Lower leg skin (tissue), 4 donors: ENCODE data around the gene EML5. TPM values are rescaled to one million over a fixed set of nuclear protein-coding genes. Genes with fewer than 3 reads are reported as not detected.

Experiments
- DNase-seq, 2 donors: peaks; one replicate each; pipeline ENCODE4 v3.0.0-alpha.2; 2019; ENCODE audit warnings: low spot score in 2 of 2
- H3K4me3 ChIP-seq: fragments of 200-600 bp; sonication (generic); 2 replicates; pipeline ENCODE4 v1.5.1; 2017; ENCODE audit warnings: mild to moderate bottlenecking, low read depth; ENCODE audit not compliant: poor library complexity, severe bottlenecking
- POLR2A ChIP-seq, 2 donors: fragments of 450-650 bp; IDR thresholded peaks; one replicate each; pipeline ENCODE4 v1.6.1; 2016 to 2017; ENCODE audit warnings: antibody characterized with exemption in 2 of 2, mild to moderate bottlenecking in 1 of 2, moderate library complexity in 1 of 2
- WGBS, 2 donors: methylation state at CpG; one replicate each; pipeline ENCODE4 v1.1.5; 2018; 5-methylcytosine and 5-hydroxymethylcytosine counted together
- intact Hi-C: fragments of 100-400 bp; cut with DNase I; formaldehyde crosslinking; loops from one replicate; pipeline ENCODE4 v1.15.0; 2023; ENCODE audit warnings: low total_unique reads
- total RNA-seq, 4 donors: library from RNA; depleted of rRNA; stranded (reverse); fragments of >200 nt; gene quantifications; one replicate each; pipeline ENCODE4 v1.1.0, GENCODE V29; 2016
- TF ChIP-seq, protein P1 (sequence below), 3 donors: fragments of 450-650 bp; IDR thresholded peaks; one replicate each; pipeline ENCODE4 v1.5.1; 2016; ENCODE audit warnings: antibody characterized with exemption in 3 of 3, mild to moderate bottlenecking in 3 of 3, moderate library complexity in 2 of 3

Gene EML5
- total RNA-seq, 4 donors from 2014 or later = 0.17 to 0.62 (median 0.56) TPM

- TF ChIP-seq, protein P1, sequence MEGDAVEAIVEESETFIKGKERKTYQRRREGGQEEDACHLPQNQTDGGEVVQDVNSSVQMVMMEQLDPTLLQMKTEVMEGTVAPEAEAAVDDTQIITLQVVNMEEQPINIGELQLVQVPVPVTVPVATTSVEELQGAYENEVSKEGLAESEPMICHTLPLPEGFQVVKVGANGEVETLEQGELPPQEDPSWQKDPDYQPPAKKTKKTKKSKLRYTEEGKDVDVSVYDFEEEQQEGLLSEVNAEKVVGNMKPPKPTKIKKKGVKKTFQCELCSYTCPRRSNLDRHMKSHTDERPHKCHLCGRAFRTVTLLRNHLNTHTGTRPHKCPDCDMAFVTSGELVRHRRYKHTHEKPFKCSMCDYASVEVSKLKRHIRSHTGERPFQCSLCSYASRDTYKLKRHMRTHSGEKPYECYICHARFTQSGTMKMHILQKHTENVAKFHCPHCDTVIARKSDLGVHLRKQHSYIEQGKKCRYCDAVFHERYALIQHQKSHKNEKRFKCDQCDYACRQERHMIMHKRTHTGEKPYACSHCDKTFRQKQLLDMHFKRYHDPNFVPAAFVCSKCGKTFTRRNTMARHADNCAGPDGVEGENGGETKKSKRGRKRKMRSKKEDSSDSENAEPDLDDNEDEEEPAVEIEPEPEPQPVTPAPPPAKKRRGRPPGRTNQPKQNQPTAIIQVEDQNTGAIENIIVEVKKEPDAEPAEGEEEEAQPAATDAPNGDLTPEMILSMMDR (IDR thresholded peaks at IDR 0.05) = no peak
- no peak for TF ChIP-seq POLR2A (IDR thresholded peaks at IDR 0.05)
- no peak for DNase-seq
- 84 to 89% methylated on average over 4 of the region's 4 CpGs for WGBS, 2 donors
- intact Hi-C loops = no loop called here
- H3K4me3 ChIP-seq = no peak overlapping the region
These were observed 179.8 kb downstream of the EML5 start for GRCh38 chr14:88612981-88613380.

GRCh38 chr14:88611878-88612277 lies 180.9 kb downstream of the EML5 start:
- WGBS, 2 donors = 27 to 31% methylated on average over 1 of the region's 1 CpG
- DNase-seq = no peak
- TF ChIP-seq POLR2A (IDR thresholded peaks at IDR 0.05) = no peak
- TF ChIP-seq, protein P1 (IDR thresholded peaks at IDR 0.05) = no peak
- intact Hi-C loops = no loop called here
- H3K4me3 ChIP-seq = no peak overlapping the region

- DNase-seq = no peak
- intact Hi-C loops = no loop called here
- TF ChIP-seq POLR2A (IDR thresholded peaks at IDR 0.05) = no peak
- TF ChIP-seq, protein P1 (IDR thresholded peaks at IDR 0.05) = no peak
- H3K4me3 ChIP-seq = no peak overlapping the region
These were observed 184.9 kb downstream of the EML5 start for GRCh38 chr14:88607829-88608228.

- WGBS, 2 donors = 77 to 80% methylated on average over 2 of the region's 2 CpGs
- no peak for DNase-seq
- intact Hi-C loops = no loop called here
- TF ChIP-seq, protein P1 (IDR thresholded peaks at IDR 0.05) = no peak
- no peak for TF ChIP-seq POLR2A (IDR thresholded peaks at IDR 0.05)
- H3K4me3 ChIP-seq = no peak overlapping the region
These were observed 187.2 kb downstream of the EML5 start for GRCh38 chr14:88605594-88605993.

- no peak for DNase-seq
- intact Hi-C loops = no loop called here
- H3K4me3 ChIP-seq = no peak overlapping the region
- no peak for TF ChIP-seq POLR2A (IDR thresholded peaks at IDR 0.05)
- TF ChIP-seq, protein P1 (IDR thresholded peaks at IDR 0.05) = no peak
These were observed 188.5 kb downstream of the EML5 start for GRCh38 chr14:88604212-88604611.

DNA sequence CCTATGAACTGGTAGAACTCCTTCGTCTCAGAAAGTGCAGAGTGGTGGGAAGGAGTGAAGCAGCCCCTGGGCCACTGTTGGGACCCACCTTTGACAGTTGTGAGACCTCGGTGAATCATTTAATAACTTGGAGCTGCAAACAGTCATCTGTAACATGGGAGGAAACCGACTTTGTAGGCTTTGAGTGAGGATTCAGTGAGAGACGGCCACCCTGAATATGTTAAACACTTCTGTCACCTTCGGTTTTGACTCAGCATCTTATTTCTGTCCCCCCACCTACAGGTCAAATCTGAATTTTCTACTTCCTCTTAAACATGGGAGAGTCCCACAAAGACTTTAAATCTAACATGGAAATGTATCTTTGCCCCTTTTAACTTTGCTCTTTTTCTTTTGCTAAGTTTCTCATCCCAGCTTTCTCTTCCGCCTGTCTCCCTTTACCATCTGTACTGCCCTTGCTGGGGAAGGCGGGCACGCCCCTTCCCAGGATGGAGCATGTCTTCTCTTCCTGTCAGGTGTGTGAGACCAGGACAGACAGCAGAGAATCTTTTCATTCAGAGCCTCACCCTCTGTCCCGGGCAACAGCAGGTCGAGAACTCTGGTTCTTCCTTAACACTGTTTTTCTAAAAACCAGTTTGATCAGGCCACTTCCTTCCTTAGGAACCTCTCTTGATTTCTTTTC lies 192.9 kb downstream of the EML5 start:
- WGBS, 2 donors = 90 to 94% methylated on average over 10 of the region's 10 CpGs
- TF ChIP-seq, protein P1 (IDR thresholded peaks at IDR 0.05) = no peak
- TF ChIP-seq POLR2A (IDR thresholded peaks at IDR 0.05) = no peak
- no peak for DNase-seq

More for the DNA sequence above, 192.9 kb downstream of the EML5 start:
- no peak overlapping the region for H3K4me3 ChIP-seq
- intact Hi-C loops = no loop called here
